Mesothelial cell of epicardium (in vitro differentiated cells): Measurements from ENCODE around the gene EFNA4. TPM values are rescaled to one million over a fixed set of nuclear protein-coding genes. Genes with fewer than 3 reads are reported as not detected.

Experiments used
- DNase-seq, 2 experiments: peaks; one replicate each; pipeline ENCODE4 v3.0.0; 2021; ENCODE audit warnings: low spot score in 2 of 2; ENCODE audit not compliant: unreplicated experiment in 2 of 2
- H3K27ac Mint-ChIP-seq: 2 replicates; pipeline ENCODE4 v1.8.0; 2021; ENCODE audit warnings: mixed read lengths
- H3K27me3 Mint-ChIP-seq: 2 replicates; pipeline ENCODE4 v1.8.0; 2021; ENCODE audit warnings: low read depth, mixed read lengths
- H3K36me3 Mint-ChIP-seq: 2 replicates; pipeline ENCODE4 v1.8.0; 2021; ENCODE audit warnings: mixed read lengths
- H3K4me1 Mint-ChIP-seq: 2 replicates; pipeline ENCODE4 v1.8.0; 2021; ENCODE audit warnings: mixed read lengths
- H3K4me3 Mint-ChIP-seq: 2 replicates; pipeline ENCODE4 v1.8.0; 2021; ENCODE audit warnings: mild to moderate bottlenecking, moderate library complexity, mixed read lengths
- H3K9me3 Mint-ChIP-seq: 2 replicates; pipeline ENCODE4 v1.8.0; 2021; ENCODE audit warnings: mixed read lengths
- total RNA-seq: library from RNA; stranded (reverse); gene quantifications from 3 replicates; pipeline ENCODE4 v1.2.1, GENCODE V29; 2021
- TF ChIP-seq, protein P1 (sequence below): fragments of 200-600 bp; sonication (generic); IDR thresholded peaks from one replicate; pipeline ENCODE4 v1.5.0; 2021; ENCODE audit warnings: antibody characterized with exemption; ENCODE audit not compliant: unreplicated experiment

EFNA4 gene, protein sequence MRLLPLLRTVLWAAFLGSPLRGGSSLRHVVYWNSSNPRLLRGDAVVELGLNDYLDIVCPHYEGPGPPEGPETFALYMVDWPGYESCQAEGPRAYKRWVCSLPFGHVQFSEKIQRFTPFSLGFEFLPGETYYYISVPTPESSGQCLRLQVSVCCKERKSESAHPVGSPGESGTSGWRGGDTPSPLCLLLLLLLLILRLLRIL
- total RNA-seq: 30.8 to 31.2 TPM (median 30.9 TPM) in 3 replicates

DNA sequence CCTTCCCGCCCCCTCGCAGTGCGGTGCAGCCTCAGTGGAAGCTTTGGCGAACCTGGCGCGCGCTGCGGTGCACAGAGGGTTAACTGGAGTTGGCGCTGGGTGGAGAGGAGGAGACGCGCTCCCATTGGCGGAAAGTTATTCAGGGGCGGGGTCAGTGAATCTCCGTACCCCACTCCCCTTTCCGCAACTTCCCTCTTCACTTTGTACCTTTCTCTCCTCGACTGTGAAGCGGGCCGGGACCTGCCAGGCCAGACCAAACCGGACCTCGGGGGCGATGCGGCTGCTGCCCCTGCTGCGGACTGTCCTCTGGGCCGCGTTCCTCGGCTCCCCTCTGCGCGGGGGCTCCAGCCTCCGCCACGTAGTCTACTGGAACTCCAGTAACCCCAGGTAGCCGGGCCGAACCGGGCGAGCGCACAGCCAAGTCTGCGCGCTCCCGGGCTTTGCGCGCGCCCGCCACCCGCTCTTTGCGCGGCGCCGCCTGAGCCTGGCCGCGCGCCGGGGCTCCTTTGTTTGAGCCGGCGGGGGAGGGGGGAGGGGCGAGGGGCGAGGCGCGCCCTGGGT, at the start of gene EFNA4:
Gene EFNA4, plus strand, starts transcription at position 191 of the 561 bp plus-strand sequence. Its CDS starts 84 bp downstream, at position 275.
- peak; percentile 82 to 85 for DNase-seq
- H3K27ac Mint-ChIP-seq: peak within 1 kb of the TSS; percentile 87
- H3K4me3 Mint-ChIP-seq: peak within 1 kb of the TSS; percentile 76
- TF ChIP-seq, protein P1, sequence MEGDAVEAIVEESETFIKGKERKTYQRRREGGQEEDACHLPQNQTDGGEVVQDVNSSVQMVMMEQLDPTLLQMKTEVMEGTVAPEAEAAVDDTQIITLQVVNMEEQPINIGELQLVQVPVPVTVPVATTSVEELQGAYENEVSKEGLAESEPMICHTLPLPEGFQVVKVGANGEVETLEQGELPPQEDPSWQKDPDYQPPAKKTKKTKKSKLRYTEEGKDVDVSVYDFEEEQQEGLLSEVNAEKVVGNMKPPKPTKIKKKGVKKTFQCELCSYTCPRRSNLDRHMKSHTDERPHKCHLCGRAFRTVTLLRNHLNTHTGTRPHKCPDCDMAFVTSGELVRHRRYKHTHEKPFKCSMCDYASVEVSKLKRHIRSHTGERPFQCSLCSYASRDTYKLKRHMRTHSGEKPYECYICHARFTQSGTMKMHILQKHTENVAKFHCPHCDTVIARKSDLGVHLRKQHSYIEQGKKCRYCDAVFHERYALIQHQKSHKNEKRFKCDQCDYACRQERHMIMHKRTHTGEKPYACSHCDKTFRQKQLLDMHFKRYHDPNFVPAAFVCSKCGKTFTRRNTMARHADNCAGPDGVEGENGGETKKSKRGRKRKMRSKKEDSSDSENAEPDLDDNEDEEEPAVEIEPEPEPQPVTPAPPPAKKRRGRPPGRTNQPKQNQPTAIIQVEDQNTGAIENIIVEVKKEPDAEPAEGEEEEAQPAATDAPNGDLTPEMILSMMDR: no peak
- peaks cover 2% of the 10 kb centered on the region for H3K27me3 Mint-ChIP-seq
- peaks cover 10% of the 10 kb centered on the region for H3K36me3 Mint-ChIP-seq
- no peaks in the 10 kb centered on the region for H3K9me3 Mint-ChIP-seq
- peaks cover 34% of the 10 kb centered on the region for H3K4me1 Mint-ChIP-seq

DNA sequence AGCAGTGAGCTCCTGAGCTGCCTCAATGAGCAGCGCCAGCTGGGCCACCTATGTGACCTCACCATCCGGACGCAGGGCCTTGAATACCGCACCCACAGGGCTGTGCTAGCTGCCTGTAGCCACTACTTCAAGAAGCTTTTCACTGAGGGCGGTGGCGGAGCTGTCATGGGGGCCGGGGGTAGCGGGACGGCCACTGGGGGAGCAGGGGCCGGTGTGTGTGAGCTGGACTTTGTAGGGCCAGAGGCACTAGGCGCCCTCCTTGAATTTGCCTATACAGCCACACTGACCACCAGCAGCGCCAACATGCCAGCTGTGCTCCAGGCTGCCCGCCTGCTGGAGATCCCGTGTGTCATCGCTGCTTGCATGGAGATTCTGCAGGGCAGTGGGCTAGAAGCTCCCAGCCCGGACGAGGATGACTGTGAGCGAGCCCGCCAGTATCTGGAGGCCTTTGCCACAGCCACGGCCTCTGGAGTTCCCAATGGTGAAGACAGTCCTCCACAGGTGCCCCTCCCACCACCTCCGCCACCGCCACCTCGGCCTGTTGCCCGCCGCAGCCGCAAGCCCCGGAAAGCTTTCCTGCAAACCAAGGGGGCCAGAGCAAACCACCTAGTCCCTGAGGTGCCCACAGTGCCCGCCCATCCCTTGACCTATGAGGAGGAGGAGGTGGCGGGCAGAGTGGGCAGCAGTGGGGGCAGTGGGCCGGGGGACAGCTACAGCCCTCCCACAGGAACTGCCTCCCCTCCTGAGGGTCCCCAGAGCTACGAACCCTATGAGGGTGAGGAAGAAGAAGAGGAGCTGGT, 48.6 kb upstream of the EFNA4 start:
- Mint-ChIP-seq H3K4me1 (peaks cover 16% of the 10 kb centered on the region), H3K27me3 (no peaks in the 10 kb centered on the region), H3K36me3 (no peaks in the 10 kb centered on the region), H3K4me3 (no peak overlapping the region), H3K9me3 (no peaks in the 10 kb centered on the region), H3K27ac (no peak overlapping the region)
- TF ChIP-seq, protein P1: no peak
- no peak for DNase-seq

DNA sequence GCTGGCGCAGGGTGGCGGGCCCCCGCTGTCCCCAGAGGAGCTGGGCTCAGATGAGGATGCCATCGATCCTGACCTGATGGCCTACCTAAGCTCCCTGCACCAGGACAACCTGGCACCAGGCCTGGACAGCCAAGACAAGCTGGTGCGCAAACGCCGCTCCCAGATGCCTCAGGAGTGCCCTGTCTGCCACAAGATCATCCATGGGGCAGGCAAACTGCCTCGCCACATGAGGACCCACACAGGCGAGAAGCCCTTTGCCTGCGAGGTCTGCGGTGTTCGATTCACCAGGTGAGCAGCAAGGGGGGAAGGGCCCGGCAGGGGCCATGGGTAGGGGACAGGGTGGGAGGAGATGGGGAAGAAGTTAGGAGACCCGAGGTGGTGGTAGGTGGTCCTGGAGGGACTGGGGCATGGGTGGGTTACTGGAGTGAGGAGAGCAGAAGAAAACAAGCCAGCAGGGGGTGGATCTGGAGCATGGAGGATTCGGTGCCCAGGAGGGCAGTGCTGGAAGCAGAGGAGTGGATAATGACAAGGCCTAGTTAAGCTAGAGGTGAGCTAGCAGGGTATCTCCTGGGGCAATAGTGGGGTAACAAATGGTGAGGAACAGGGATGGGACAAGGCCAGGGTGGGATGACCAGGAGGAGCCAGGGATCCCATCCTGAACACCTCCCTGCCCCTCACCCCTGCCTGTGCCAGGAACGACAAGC, 47.9 kb upstream of the EFNA4 start:
- TF ChIP-seq, protein P1: no peak
- Mint-ChIP-seq H3K4me3 (no peak overlapping the region), H3K27ac (peak overlapping the region; percentile 30), H3K4me1 (peaks cover 14% of the 10 kb centered on the region), H3K27me3 (no peaks in the 10 kb centered on the region), H3K9me3 (no peaks in the 10 kb centered on the region), H3K36me3 (no peaks in the 10 kb centered on the region)
- no peak for DNase-seq

DNA sequence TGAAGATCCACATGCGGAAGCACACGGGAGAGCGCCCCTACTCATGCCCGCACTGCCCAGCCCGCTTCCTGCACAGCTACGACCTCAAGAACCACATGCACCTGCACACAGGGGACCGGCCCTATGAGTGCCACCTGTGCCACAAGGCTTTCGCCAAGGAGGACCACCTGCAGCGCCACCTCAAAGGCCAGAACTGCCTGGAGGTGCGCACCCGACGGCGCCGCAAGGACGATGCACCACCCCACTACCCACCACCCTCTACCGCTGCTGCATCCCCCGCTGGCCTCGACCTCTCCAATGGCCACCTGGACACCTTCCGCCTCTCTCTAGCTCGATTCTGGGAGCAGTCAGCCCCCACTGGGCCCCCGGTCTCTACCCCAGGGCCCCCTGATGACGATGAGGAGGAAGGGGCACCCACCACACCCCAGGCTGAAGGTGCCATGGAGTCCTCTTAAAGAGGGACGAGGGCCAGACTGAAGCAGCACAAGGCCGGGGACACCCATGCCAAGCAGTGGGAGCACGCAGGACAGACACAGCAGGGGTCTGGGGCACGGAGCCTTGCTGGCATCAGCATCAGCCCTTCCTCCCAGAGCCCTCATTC, 47.2 kb upstream of the EFNA4 start:
- TF ChIP-seq, protein P1: no peak
- H3K27me3 Mint-ChIP-seq: no peaks in the 10 kb centered on the region
- peaks cover 9% of the 10 kb centered on the region for H3K4me1 Mint-ChIP-seq
- peak overlapping the region; percentile 42 for H3K4me3 Mint-ChIP-seq
- no peak overlapping the region for H3K27ac Mint-ChIP-seq
- H3K36me3 Mint-ChIP-seq: no peaks in the 10 kb centered on the region
- H3K9me3 Mint-ChIP-seq: no peaks in the 10 kb centered on the region
- DNase-seq: no peak
